Effector CD4-positive, alpha-beta T cell (primary cell): ENCODE data around the gene GPR89B.
"Not testable (repeated sequence)": the region's sequence is repeated elsewhere in the genome, so short reads cannot be mapped to it uniquely, and the experiment has no call there.

Source experiments
- DNase-seq: peaks from one replicate; pipeline ENCODE4 v3.0.0-alpha.2; 2020
- total RNA-seq: gene quantifications from one replicate; lab custom pipeline; 2026; lab: John Stamatoyannopoulos, UW

The GPR89B gene
- total RNA-seq, result 11.3 reads per million, percentile 34 among the genes with 10 or more reads in this experiment

- DNase-seq, result peak; percentile 88
Observed at GRCh38 chr1:147928236-147929132, at the start of gene GPR89B. Gene GPR89B, plus strand, starts transcription at chr1:147928420. Its CDS starts 117 bp downstream, at chr1:147928537.

GRCh38 chr1:147879911-147880310 is 48.3 kb upstream of the GPR89B start:
- DNase-seq, result no peak

- no peak for DNase-seq
Observed at GRCh38 chr1:147882535-147882934, 45.7 kb upstream of the GPR89B start.

GRCh38 chr1:147890177-147890790 is 37.9 kb upstream of the GPR89B start:
- DNase-seq, result peak; percentile 39

GRCh38 chr1:147891088-147891487 is 37.1 kb upstream of the GPR89B start:
- no peak for DNase-seq

- no peak for DNase-seq
Observed at GRCh38 chr1:147892216-147892615, 36.0 kb upstream of the GPR89B start.

GRCh38 chr1:147892731-147893214 is 35.4 kb upstream of the GPR89B start:
- DNase-seq, result peak; percentile 6

- no peak for DNase-seq
Observed at GRCh38 chr1:147895123-147895522, 33.1 kb upstream of the GPR89B start.

- DNase-seq, result no peak
Observed at GRCh38 chr1:147897029-147897752, 31.0 kb upstream of the GPR89B start.

- DNase-seq, result no peak
Observed at GRCh38 chr1:147897789-147898188, 30.4 kb upstream of the GPR89B start.

GRCh38 chr1:147902253-147902845 is 25.9 kb upstream of the GPR89B start, which contains the start of gene GJA8:
Gene GJA8, plus strand, starts transcription at chr1:147902795. Its CDS starts 5,161 bp downstream, at chr1:147907956.
- DNase-seq, result no peak

GRCh38 chr1:147904726-147905125 is 23.5 kb upstream of the GPR89B start:
- no peak for DNase-seq

GRCh38 chr1:147907786-147908509 is 20.3 kb upstream of the GPR89B start:
- no peak for DNase-seq

- no peak for DNase-seq
Observed at GRCh38 chr1:147912553-147912952, 15.7 kb upstream of the GPR89B start.

GRCh38 chr1:147913362-147913942 is 14.8 kb upstream of the GPR89B start:
- no peak for DNase-seq

GRCh38 chr1:147919896-147920295 is 8.3 kb upstream of the GPR89B start:
- no peak for DNase-seq

- no peak for DNase-seq
Observed at GRCh38 chr1:147924813-147925212, 3.4 kb upstream of the GPR89B start.

GRCh38 chr1:147927215-147927614 is 1.0 kb upstream of the GPR89B start:
- DNase-seq, result not testable (repeated sequence)

GRCh38 chr1:147927689-147928088 is 531 bp upstream of the GPR89B start:
- not testable (repeated sequence) for DNase-seq

- DNase-seq, result not testable (repeated sequence)
Observed at GRCh38 chr1:147931137-147931536, 2.9 kb downstream of the GPR89B start.

GRCh38 chr1:147935296-147935695 is 7.1 kb downstream of the GPR89B start:
- DNase-seq, result not testable (repeated sequence)
